NCI-H82 treated with DMSO at 0.1 percent for 48 hours (cell line): ENCODE results near the gene TBC1D9B.
"Not testable (repeated sequence)": the region's sequence is repeated elsewhere in the genome, so short reads cannot be mapped to it uniquely, and the experiment has no call there.

Experiments
- DNase-seq: peaks from one replicate; lab custom pipeline; 2025; ENCODE audit not compliant: unreplicated experiment; lab: John Stamatoyannopoulos, UW

TBC1D9B gene

DNA sequence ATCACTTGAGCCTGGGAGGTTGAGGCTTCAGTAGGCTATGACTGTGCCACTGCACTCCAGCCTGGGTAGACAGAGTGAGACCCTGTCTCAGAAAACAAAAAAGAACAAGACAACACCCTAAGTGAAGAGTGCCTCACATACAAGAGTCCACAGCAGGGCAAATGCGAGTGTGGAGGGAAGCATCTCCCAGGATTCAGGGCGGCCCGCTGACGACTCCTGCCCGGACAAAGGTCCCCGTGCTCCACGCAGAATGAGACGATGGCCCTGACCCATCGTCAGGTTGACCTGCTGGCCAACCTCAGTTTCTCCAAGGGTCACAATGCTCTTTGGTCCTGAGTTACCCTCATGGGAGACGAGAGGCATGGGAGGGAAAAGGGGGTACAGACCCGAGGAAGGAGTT, 67.4 kb downstream of the TBC1D9B start:
- no peak for DNase-seq

DNA sequence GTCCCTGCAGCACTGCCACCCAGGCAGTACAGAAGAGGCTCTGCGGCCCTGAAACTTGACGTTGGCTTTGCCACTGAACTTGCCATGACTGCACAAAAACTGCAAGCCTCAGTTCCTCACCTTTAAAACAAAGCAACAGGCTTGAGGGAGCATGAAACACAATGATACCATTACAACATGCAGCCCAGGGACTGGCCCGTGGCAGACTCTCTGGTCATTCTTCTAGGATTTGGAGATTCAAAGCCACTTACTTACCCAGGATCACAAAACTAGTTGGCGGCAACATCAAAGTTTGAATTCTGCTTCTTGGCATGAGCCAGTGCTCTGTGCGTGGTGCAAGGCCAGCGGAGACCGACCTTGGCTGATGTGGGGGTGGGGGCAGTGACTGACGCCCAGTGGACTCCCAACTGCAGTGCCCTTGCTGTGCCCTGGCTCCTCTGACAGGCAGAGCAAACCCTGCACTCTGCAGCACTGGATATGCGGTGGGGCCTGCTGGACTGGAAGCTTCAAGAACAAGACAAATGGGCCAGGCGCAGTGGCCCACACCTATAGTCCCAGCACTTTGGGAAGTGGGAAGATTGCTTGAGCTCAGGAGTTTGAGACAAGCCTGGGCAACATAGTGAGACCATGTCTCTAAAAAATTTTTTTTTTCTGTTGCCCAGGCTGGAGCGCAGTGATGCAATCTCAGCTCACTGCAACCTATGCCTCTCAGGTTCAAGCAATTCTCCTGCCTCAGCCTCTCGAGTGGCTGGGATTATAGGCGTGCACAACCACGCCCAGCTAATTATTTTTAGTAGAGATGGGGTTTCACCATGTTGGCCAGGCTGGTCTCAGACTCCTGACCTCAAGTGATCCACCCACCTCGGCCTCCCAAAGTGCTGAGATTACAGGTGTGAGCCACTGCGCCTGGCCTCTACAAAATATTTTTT, 68.1 kb downstream of the TBC1D9B start:
- DNase-seq, result no peak

DNA sequence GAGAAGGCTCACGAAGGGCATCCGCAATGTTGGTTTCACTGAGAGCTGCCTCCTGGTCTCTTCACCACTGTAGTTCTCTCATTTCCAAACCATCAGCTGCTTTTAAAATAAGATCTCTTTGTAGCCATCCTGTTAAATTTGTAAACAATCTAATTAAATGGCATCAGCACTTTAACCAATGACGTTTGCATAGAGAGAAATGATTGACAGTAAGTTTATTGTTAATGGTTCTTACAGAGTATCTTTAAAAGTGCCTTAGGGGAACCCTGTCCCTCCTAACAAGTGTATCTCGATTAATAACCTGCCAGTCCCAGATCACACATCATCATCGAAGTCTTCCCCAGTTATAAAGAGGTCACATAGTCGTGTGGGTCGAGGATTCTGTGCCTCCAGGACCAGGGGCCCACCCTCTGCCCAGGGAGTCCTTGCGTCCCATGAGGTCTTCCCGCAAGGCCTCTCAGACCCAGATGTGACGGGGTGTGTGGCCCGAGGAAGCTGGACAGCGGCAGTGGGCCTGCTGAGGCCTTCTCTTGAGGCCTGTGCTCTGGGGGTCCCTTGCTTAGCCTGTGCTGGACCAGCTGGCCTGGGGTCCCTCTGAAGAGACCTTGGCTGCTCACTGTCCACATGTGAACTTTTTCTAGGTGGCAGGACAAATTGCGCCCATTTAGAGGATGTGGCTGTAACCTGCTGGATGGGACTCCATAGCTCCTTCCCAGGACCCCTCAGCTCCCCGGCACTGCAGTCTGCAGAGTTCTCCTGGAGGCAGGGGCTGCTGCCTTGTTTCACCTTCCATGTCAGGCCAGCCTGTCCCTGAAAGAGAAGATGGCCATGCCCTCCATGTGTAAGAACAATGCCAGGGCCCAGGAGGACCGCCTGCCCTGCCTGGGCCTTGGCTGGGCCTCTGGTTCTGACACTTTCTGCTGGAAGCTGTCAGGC, 70.4 kb downstream of the TBC1D9B start:
- DNase-seq, result no peak

DNA sequence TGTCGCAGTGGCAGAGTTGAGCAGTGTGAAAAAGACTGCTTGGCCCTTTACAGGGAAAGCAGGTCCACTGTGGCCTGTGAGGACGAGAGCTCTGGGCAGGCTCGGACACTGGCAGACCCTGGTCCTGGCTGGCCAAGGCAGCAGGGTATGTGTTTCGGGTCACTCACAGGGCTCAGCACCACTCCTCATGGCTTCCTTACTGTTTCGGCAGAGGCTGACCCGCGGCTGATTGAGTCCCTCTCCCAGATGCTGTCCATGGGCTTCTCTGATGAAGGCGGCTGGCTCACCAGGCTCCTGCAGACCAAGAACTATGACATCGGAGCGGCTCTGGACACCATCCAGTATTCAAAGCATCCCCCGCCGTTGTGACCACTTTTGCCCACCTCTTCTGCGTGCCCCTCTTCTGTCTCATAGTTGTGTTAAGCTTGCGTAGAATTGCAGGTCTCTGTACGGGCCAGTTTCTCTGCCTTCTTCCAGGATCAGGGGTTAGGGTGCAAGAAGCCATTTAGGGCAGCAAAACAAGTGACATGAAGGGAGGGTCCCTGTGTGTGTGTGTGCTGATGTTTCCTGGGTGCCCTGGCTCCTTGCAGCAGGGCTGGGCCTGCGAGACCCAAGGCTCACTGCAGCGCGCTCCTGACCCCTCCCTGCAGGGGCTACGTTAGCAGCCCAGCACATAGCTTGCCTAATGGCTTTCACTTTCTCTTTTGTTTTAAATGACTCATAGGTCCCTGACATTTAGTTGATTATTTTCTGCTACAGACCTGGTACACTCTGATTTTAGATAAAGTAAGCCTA, 71.3 kb downstream of the TBC1D9B start:
- DNase-seq, result no peak

DNA sequence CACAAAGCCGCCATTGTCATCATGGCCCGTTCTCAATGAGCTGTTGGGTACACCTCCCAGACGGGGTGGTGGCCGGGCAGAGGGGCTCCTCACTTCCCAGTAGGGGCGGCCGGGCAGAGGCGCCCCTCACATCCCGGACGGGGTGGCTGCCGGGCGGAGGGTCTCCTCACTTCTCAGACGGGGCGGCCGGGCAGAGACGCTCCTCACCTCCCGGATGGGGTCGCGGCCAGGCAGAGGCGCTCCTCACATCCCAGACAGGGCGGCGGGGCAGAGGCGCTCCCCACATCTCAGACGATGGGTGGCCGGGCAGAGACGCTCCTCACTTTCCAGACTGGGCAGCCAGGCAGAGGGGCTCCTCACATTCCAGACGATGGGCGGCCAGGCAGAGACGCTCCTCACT, 72.8 kb downstream of the TBC1D9B start:
- DNase-seq, result not testable (repeated sequence)

DNA sequence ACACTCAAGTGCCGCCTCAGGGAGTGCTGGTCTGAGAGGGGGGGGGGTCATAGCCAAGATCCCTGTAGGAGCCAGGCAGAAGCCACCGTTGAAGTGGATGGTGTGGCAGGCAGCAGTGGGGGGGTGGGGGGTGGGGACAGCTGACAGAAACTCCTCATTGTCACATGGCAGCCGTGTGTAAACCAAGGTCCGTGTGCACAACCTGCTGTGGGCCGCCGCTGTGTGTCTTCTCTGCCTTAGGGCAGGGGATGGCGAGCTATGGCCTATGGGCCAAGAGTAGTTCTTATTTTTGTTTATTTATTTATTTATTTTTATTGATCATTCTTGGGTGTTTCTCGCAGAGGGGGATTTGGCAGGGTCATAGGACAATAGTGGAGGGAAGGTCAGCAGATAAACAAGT, 73.6 kb downstream of the TBC1D9B start:
- DNase-seq, result no peak

DNA sequence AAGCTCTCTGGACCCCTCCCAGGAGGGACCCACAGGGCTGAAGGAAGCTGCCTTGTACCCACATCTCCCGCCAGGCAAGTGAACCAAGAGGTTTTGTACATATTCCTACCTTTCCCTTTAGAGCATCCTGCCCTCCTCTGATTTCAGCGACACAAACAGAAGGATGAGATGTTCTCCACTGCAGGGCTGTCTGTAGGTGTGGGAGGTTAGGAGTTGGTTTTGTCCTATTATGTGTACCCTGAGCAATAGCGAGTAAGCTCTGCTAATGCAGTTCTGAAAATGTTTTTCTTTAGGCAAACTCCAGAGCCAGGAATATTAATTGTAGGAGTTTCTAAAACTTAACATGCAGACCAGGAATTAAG, 74.0 kb downstream of the TBC1D9B start:
- no peak for DNase-seq

DNA sequence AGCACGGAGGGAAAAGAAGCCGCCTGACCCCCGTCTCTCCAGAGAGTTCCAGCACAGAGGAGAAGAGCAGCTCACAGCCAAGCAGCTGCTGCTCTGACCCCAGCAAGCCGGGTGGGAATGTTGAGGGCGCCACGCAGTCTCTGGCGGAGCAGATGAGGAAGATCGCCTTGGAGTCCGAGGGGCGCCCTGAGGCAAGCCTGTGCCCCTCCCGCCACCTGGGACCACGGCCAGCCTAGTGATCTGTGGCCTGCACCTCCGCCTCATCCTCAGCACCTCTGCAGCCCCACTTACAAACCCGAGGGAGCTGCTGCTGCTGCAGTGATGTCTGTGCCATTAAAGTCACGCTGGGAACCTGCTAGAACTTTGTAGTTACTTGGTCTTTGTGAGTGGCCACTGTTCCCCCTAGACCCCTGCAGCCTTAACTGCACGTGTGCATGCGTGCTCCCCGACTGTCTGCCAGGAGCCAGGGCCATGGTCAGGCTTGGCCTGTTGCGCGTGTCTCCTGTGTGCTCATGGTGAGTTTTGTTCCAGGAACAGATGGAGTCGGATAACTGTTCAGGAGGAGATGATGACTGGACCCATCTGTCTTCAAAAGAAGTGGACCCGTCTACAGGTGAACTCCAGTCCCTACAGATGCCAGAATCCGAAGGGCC, 74.5 kb downstream of the TBC1D9B start:
- DNase-seq, result no peak

DNA sequence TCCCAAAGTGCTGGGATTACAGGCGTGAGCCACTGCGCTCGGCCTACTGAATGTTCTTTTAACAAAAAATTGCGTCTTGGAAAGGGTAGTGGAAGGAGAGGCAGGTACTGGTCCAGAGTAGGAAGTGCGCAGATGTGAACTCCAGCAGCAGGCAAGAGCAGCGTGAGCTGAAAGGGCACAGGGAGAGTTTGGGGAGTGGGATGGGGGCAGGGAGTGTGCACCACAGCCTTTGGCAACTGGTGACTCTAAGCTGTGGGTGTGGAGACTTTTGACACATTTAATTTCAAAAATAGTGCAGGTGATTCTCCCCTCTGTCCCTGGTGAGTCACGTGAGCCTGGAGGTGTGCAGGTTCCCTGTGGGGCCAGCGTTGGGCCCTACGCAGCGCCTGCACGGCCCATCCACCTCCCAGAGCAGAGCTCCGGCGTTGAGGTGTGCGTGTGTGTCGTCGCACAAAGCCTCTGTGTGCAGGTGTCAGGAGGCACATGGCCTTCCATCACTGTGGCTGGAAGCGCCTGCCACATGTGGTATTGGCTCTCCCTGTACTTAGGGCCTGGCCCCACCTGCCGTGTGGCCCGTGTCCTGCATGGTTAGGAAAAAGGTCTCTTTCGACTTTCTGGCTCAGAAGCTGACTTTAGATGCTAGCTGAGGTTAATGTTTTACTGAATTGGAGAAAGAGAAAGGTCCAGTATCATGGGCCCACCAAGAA, 75.5 kb downstream of the TBC1D9B start:
- DNase-seq, result no peak

DNA sequence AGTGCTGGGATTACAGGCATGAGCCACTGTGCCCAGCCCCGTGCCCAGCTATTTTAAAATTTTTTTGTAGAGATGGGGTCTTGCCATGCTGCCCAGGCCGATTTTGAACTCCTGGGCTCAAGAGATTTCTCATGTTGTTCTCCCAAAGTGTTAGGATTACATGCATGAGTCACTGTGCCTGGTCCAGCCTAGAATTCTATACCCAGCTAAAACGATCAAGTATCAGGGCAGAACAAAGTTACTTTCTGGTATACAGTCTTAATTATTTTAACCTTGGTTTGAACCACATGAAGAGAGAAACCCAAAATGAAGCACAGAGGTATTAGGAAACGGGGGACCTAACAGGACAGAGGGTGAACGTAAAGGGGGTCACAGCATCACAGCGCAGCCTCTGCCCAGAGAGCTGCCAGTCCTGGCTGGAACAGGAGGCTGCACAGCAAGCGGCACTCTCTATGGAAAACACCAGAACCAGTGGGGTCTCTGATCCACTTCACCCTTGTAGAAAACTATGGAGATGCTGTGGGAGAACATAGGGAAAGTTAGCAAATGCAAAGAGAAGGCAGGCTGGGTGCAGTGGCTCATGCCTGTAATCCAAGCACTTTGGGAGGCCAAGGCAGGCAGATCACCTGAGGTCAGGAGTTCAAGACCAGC, 76.8 kb downstream of the TBC1D9B start:
- DNase-seq, result no peak

DNA sequence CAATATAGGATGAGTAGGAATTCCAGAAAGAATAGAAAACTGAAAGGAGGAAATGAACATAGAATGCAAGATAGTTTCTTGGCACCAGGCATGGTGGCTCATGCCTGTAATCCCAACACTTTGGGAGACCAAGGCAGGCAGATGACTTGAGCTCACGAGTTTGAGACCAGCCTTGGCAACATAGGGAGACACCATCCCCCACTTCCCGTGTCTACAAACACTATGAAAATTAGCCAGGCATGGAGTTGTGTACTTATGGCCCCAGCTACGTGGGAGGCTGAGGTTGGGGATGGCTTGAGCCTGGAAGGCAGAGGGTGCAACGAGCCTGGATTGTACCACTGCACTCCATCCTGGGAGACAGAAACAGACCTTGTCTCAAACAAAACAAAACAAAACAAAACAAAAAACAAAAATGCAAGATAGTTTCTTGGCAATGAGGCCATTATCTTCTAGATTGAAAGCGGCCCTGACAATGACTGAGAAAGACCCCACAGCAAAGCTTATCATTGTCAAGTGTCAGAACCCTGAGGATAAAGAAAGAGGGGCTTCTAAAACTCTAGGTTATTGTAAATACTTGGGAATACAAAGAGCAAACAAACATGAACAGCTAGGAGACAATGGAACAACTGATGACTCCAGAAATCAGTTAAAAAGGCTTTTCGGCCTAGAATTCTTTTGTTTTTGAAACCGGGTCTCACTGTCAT, 77.8 kb downstream of the TBC1D9B start:
- no peak for DNase-seq

DNA sequence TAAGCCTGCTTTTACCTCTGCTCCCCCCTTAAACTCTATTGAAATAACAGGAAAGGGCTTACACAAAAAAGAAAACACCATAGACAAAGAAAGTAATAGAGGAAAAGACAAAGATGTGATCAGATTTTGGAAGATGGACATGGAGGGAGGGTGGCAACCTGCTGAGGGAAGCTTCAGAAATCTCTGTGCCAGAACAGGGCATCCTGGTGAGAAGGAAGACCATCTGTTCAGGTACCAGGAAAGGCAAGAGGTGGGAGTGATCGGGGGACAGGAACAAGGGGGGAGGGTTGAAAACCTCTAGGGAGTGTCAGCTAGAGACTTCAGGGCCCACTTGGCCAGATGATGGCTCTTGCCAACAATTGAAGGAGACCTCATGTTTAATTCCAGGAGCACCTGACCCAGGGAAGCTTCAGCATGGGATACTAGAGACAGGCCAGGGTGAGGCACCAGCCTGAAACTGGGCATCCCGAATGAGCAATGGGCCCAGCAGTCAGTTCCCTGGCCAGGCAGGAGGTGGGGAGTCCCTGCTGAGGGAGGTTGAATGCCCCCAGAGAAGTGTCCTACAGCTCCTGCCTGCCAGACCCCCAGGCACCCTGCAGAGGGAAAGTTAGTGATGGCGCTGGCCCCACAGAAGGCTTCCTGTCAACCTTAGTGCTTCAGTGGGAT, 78.8 kb downstream of the TBC1D9B start:
- DNase-seq, result no peak

DNA sequence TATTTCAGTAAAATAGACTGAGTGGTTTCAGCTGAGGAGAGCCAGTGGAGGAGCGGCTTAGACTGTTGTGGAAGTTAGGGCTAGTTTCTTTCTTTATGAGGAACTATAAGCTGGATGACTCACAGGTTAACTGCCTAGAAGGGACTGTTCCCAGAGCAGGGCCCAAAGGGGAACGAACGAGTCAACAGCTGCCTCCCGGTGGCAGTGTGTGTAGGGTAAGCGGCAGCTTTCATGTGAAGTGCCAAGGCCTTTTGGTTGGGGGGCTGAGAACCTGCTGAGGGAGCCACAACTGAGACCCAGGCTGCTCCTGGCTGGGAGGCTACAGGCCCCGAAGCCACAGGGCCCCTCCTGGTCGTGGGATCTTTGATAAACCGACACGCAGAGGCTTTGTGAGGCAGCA, 80.0 kb downstream of the TBC1D9B start:
- no peak for DNase-seq

DNA sequence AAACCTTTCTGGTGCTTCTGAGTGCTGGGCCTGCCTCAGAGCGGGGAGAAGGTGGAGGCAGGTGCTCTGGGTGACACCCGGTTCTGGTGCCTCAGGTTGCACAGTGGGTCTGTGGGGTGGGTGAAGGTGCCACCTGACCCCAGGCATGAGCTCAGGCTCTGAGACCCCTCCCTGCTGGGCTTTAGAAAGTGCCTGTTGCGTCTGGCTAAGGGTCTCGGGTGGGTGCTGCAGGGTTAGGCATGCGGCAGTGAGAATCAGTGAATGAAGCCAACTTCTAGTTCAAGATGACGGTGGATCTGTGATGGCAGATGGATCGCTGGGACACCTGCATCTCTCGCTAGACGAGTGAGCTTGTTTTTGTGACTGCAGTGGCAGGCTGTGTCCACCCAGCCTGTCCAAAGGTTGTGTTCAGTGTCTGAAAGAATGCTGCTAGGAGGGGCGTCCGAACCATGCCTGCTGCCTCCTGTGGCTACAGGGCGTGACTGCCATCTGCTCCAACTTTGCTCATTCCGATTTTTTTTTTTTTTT, 82.0 kb downstream of the TBC1D9B start:
- no peak for DNase-seq

DNA sequence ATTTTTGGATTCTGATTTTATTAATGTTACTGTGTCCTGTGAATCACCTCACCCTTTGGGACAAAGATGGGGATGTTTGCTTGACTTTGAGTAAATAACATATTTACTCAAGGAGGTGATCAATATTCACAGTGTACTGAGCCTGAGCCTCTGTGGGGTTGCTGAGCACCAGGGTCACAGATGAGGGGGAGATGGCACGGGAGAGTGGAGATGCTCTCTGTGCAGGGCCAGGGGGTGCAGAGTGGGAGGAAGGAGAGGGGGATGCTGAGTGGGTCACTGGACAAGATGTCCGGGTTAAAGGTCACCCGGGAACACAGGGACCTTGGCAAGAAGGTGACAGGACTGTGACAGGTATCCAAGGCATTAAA, 83.0 kb downstream of the TBC1D9B start:
- DNase-seq, result no peak

DNA sequence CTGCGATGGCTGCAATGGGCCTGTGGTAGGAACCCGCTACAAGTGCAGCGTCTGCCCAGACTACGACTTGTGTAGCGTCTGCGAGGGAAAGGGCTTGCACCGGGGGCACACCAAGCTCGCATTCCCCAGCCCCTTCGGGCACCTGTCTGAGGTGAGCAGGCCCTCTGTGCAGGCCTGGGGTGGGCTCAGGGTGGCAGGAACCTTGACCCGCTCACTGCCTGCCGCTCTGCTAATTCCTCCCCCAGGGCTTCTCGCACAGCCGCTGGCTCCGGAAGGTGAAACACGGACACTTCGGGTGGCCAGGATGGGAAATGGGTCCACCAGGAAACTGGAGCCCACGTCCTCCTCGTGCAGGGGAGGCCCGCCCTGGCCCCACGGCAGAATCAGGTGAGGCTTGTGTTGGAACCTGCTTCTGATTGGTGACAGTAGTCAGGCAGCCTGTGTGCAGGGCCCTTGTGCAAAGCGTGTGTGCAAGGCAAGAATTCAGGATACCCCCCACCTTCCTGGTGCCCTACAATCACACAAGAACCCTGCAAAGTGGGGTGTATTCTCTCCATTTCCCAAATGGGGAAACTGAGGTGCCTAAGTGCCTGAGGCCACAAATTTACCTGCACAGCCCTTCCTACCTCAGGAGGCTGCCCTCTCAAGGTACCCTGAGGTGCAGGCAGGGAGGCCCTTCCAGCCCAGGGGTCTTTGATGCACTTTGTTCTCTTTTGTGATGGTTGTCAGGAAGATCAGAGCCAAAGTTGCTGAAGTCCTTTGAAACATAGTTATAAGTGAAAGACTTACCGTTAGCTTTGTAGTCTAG, 83.6 kb downstream of the TBC1D9B start:
- DNase-seq, result no peak

DNA sequence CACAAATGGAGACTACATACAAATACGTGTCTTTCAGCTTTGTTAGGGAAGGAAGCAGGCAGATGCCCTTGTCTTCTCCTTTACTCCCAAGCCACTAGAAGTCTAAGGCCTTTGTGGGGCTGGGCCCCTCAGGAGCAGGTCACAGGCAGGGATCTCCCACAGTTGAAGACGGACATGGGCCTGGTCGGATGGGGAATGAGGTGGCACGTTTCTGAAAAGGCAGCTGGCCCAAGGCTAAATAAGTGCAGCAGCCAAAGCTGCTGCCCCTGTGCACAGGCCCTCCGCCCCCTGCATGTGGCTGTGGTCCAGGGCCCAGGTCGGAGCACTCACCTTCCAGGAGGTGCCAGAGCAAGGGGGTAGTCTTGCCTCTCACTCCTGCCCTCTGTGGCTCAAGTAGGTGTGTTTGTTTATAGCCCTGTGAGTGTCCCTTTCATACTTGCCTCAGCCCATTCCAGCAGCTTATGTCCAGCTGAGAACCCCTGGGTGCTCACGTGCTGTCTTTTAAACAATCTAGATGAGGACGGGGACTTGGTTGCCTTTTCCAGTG, 85.2 kb downstream of the TBC1D9B start:
- no peak for DNase-seq
